HCT116 (cell line): ENCODE data around the gene CCNL2.

Experiments
- CBX3 ChIP-seq: IDR thresholded peaks from 2 replicates; pipeline ENCODE4 v1.6.1; 2012; ENCODE audit warnings: low read depth
- CEBPB ChIP-seq: IDR thresholded peaks from 2 replicates; pipeline ENCODE4 v1.6.1; 2012; ENCODE audit warnings: low read depth
- EZH2 ChIP-seq: fragments of 200-600 bp; sonication (generic); IDR thresholded peaks from 2 replicates; pipeline ENCODE4 v1.6.1; 2017; ENCODE audit warnings: antibody characterized with exemption, mixed run types
- EZH2phosphoT487 ChIP-seq: fragments of 200-600 bp; IDR thresholded peaks from 2 replicates; pipeline ENCODE4 v1.6.1; 2018; ENCODE audit warnings: antibody characterized with exemption, borderline replicate concordance
- POLR2A ChIP-seq: IDR thresholded peaks from 2 replicates; pipeline ENCODE4 v1.7.0; 2011; ENCODE audit warnings: borderline replicate concordance; ENCODE audit not compliant: insufficient read depth, insufficient read length; ENCODE audit errors: extremely low read depth
- SIN3A ChIP-seq: IDR thresholded peaks from 2 replicates; pipeline ENCODE4 v1.6.1; 2012; ENCODE audit warnings: low read depth
- SP1 ChIP-seq: IDR thresholded peaks from 2 replicates; pipeline ENCODE4 v1.6.1; 2012; ENCODE audit warnings: low read depth
- SRF ChIP-seq: IDR thresholded peaks from 2 replicates; pipeline ENCODE4 v1.6.1; 2012; ENCODE audit warnings: low read depth
- ZFX ChIP-seq: fragments of 450-650 bp; IDR thresholded peaks from 2 replicates; pipeline ENCODE4 v1.6.1; 2017
- ZNF274 ChIP-seq: fragments of 200-500 bp; sonication (Bioruptor generic); IDR thresholded peaks from 2 replicates; pipeline ENCODE4 v1.6.1; 2014; ENCODE audit warnings: mild to moderate bottlenecking, low read depth, low read length, inconsistent platforms
- TF ChIP-seq, protein P1 (sequence below), 3 experiments: fragments of 200-600 bp in 1 of 3; sonication (generic) in 1 of 3; IDR thresholded peaks in 2 of 3; conservative IDR thresholded peaks in 1 of 3; 2 replicates each; pipeline ENCODE4 v1.5.1; 2012 to 2017; ENCODE audit warnings: low read depth in 2 of 3, low read length in 2 of 3, antibody characterized with exemption in 1 of 3, borderline replicate concordance in 1 of 3, control low read depth in 1 of 3, mild to moderate bottlenecking in 1 of 3, mixed read lengths in 1 of 3, mixed run types in 1 of 3, moderate library complexity in 1 of 3; ENCODE audit not compliant: insufficient read depth in 1 of 3
- TF ChIP-seq, protein P2 (sequence below): IDR thresholded peaks from 2 replicates; pipeline ENCODE4 v1.6.1; 2012
- TF ChIP-seq, protein P3 (sequence below): IDR thresholded peaks from 2 replicates; pipeline ENCODE4 v1.6.1; 2011; ENCODE audit warnings: mild to moderate bottlenecking, low read length, moderate library complexity; ENCODE audit not compliant: insufficient replicate concordance; ENCODE audit errors: extremely low read depth
- TF ChIP-seq, protein P4 (sequence below): IDR thresholded peaks from 2 replicates; pipeline ENCODE4 v1.6.1; 2012

DNA sequence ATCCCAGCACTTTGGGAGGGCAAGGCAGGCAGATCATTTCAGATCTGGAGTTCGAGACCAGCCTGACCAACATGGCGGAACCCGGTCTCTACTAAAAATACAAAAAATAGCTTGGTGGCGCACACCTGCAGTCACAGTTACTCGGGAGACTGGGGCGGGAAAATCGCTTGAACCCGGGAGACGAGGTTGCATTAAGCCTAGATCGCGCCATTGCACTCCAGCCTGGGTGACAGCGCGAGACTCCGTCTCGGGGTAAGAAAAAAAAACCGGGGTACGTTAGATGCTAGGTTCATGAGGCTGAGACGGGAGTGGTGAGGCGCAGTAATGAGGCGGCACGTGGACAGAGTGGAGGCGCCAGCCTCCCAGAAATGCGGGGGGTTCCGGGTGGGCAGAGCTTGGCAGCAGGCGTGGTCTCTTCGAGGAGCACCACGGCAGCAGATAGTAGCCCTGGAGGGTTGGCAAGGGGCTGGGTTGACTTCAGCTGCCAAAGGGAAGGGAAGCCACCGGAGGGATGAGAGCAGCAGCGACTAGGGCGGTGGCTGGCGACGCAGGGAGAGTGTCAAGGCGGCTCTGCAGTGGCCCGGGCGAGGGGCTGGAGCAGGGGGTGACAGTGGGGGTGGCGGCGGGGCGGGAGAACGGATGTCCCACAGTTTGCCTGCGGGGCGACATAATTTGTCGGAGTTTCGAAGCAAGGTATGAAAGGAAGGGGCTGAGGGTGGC lies 7.1 kb upstream of the CCNL2 start:
- TF ChIP-seq SRF (no peak), POLR2A (no peak), ZFX (no peak), CEBPB (no peak), EZH2phosphoT487 (no peak), SP1 (no peak), SIN3A (no peak), EZH2 (no peak), ZNF274 (no peak), CBX3 (no peak)
- TF ChIP-seq, protein P1, sequence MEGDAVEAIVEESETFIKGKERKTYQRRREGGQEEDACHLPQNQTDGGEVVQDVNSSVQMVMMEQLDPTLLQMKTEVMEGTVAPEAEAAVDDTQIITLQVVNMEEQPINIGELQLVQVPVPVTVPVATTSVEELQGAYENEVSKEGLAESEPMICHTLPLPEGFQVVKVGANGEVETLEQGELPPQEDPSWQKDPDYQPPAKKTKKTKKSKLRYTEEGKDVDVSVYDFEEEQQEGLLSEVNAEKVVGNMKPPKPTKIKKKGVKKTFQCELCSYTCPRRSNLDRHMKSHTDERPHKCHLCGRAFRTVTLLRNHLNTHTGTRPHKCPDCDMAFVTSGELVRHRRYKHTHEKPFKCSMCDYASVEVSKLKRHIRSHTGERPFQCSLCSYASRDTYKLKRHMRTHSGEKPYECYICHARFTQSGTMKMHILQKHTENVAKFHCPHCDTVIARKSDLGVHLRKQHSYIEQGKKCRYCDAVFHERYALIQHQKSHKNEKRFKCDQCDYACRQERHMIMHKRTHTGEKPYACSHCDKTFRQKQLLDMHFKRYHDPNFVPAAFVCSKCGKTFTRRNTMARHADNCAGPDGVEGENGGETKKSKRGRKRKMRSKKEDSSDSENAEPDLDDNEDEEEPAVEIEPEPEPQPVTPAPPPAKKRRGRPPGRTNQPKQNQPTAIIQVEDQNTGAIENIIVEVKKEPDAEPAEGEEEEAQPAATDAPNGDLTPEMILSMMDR (IDR thresholded peaks at IDR 0.05 in 2 of 3, conservative IDR thresholded peaks at IDR 0.05 in 1 of 3; ENCODE audit: borderline replicate concordance in 1 of 3, insufficient read depth in 1 of 3, low read depth in 2 of 3, low read length in 2 of 3) = no peak
- TF ChIP-seq, protein P2, sequence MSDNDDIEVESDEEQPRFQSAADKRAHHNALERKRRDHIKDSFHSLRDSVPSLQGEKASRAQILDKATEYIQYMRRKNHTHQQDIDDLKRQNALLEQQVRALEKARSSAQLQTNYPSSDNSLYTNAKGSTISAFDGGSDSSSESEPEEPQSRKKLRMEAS = no peak
- TF ChIP-seq, protein P3, sequence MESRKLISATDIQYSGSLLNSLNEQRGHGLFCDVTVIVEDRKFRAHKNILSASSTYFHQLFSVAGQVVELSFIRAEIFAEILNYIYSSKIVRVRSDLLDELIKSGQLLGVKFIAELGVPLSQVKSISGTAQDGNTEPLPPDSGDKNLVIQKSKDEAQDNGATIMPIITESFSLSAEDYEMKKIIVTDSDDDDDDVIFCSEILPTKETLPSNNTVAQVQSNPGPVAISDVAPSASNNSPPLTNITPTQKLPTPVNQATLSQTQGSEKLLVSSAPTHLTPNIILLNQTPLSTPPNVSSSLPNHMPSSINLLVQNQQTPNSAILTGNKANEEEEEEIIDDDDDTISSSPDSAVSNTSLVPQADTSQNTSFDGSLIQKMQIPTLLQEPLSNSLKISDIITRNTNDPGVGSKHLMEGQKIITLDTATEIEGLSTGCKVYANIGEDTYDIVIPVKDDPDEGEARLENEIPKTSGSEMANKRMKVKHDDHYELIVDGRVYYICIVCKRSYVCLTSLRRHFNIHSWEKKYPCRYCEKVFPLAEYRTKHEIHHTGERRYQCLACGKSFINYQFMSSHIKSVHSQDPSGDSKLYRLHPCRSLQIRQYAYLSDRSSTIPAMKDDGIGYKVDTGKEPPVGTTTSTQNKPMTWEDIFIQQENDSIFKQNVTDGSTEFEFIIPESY = no peak
- TF ChIP-seq, protein P4, sequence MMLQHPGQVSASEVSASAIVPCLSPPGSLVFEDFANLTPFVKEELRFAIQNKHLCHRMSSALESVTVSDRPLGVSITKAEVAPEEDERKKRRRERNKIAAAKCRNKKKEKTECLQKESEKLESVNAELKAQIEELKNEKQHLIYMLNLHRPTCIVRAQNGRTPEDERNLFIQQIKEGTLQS = no peak
